Measurements from ENCODE around the gene GPR82.

GPR82 gene

DNA sequence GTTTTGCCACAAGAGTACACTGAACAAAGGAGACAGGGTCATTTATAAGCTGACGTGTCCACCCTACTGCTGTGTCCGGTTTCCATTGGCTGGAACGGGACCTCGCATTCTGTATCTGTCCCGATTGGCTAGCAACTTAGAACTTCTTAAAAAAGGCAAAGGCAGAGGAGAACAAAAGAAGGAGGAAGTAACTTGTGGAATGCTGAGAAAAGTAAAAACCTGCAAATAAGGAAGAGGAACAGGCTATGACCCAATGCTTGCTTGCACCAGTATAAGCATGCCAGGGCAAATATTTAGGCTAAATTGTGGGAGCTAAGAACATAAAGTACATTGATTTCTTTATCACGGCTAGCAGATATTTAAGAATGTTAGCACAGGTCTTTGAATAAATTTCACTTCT lies 4.4 kb upstream of the GPR82 start:
- peak in 1 of 3 donors; percentile 34 for DNase-seq

- no peak for DNase-seq
These were observed 3.7 kb upstream of the GPR82 start for GRCh38 chrX:41720125-41720779.

DNA sequence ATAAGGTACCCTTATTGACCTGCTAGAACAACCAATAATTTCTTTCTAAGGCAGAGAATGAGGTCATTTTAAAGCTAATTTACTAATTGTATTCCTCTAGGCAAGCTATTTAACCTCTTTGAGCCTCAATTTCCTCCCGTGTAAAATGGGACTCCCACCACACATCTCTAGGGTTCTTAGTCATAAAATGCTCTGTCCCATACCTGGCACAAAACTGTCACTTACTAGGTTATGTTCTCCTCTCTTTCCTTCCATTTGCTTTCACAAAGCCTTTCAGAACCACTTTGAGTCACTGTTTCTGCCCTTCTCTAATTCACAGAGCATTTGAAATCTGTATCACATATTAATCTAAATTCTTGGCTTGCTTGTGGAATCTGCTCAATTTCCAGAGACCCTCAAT lies 2.4 kb upstream of the GPR82 start:
- DNase-seq, result no peak

GRCh38 chrX:41722214-41722613 lies 1.8 kb upstream of the GPR82 start:
- no peak for DNase-seq

DNA sequence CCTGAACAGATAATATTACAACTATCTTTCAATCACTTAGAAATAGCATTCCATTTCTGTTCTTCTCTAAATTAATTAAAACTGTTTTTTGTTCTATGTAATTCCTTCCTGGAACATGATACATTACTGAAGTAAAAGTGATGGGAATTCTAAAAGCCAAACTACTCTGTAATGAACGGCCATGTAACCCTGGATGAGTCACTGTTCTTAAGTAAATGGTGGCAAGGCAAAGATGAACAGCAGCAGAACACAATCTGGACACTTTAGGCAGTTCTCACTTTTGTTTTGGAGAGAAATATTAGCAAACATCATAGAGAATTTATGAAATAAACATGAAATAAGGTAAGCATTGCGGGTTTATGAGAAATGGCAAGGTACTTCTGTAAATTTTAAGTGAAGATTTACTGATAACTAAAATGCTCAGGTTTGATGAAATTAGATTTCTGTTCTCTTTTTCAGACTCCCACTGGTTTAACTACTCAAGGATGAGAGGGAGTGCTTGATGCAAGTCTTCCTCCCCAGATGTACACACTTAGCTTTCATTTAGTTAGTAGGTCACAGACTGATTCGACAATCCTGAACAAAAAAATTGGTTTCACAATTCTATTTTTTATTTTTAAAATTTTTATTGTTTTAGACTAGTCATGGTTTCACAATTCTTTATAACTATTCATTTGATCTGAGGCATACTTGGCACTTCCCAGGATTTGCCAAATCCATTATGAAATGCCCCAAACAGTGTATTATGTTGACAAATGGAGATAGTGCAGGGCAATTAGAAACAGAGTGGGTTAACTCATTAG lies 964 bp upstream of the GPR82 start:
- peak; percentile 31 to 50 (median 38) for DNase-seq

GRCh38 chrX:41728125-41728524 lies 4.1 kb downstream of the GPR82 start:
- no peak for DNase-seq

- DNase-seq, result no peak
These were observed 6.1 kb downstream of the GPR82 start for GRCh38 chrX:41730081-41730480.

DNA sequence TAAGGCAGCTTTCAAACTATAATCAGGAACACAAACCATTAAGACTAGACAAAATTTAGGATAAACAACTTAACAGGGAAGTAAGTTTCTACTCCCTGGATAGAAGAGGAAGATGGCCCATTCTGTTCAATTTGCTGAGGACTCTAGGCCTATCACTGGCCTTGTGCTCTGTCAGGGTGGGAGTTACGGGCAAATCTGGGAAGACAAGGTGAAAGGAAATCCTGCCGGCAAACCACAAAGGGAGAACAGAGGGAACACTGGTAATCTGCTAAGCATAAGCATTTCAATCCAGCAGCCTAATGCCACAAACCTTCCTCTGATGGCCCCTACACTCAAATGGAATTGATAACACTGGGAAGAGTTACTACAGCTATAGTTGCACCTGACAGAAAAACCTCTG lies 8.3 kb downstream of the GPR82 start:
- no peak for DNase-seq

- DNase-seq, result no peak
These were observed 10.0 kb downstream of the GPR82 start for GRCh38 chrX:41733939-41734338.

DNA sequence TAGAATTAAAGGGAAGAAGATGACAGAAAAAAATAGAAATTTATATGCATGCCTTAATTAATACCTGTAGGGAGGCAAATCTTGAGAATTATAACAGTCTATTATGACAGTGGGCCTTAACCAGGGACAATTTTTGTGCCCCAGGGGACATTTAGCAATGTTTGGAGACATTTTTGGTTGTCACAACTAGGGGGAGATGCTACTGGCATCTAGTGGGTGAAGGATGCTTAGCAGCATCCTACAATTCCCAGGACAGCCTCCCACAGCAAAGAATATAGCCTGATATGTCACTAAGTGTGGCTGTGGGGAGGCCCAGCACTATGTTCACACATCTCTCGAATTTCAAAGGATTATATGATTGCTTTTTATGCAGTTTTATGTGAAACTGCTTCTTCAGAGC lies 10.5 kb downstream of the GPR82 start:
- peak; percentile 16 to 29 (median 20) for DNase-seq

DNA sequence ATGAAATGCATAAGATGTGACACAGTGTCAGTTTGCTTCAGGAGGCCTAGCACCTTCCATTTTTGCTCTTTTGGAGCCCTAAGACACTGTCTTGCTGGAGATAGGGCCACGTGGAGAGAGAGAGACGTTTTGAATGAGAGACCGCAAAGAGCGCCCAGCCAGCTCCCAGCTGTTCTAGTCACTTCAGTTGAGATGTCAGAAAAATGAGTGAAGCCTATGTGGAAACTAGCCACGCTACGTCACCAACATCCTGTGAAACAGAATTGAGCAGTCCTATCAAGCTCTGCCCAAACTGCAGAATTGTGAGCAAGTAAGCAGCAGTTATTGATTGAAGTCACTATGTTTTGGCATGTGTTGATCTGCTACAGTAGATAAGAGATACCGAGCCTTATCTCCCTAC lies 13.1 kb downstream of the GPR82 start:
- no peak for DNase-seq

GRCh38 chrX:41739871-41740270 lies 15.9 kb downstream of the GPR82 start:
- no peak for DNase-seq

DNA sequence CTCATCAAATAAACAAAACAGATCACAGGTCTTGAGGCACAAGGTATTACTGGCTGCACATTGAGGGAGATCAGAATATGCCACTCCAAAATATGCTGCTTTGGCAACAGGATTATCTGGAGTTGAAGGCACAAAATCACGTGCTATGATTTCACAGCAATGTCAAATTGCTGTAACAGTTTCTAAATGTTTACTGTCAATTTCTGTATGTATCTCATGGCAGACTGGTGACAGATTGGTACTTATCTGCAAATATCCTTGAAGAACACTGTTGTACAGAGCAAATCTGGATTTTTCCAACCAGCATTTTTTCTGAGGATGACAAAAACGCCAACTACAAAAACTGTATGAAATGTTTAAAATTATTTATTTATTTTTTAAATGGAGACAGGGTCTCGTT lies 26.7 kb downstream of the GPR82 start:
- no peak for DNase-seq

GRCh38 chrX:41758401-41758800 lies 34.4 kb downstream of the GPR82 start:
- DNase-seq, result no peak

DNA sequence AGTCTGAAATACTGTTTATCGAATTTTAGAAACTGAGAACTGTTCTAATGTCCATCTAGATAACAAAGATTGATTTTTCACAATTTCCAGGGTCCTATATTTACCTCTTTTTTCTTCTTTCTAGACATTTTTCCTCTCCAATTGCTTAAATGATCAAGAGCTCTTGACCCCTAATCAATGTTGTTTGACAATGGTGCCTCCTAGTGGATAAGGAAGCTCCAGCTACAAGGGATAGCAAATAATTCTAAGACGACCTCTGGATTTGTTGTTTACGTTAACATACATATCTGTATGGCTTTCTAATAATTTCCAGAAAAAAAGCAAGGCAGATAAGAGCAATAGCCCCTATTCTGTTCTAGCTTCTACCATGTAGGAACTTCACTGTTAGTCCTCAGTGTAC lies 35.8 kb downstream of the GPR82 start:
- DNase-seq, result peak; percentile 44 to 68 (median 65)

GRCh38 chrX:41761169-41761568 lies 37.2 kb downstream of the GPR82 start:
- no peak for DNase-seq

DNA sequence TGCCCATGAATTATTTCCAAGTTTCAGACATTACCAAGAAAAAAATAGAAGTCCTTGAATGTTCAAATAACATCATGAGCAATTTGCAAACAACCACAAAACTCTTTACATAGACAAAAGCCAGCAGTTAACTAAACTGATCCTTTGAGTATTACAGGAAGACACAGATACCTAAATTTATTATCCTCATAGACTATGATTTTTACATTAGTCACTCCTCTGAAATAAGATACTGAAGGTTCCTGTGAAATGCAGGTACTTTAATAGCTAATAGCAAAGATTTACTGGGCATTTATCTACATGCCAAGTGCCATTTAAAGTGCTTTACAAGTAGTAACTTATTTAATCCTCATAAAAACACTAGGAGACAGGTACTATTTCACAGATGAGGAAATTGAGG lies 37.7 kb downstream of the GPR82 start:
- no peak for DNase-seq

- peak in 1 of 3 donors; percentile 9 for DNase-seq
These were observed 55.1 kb downstream of the GPR82 start for GRCh38 chrX:41779030-41779564.
